Measurements from ENCODE around the gene ABCC8.

ABCC8 gene

DNA sequence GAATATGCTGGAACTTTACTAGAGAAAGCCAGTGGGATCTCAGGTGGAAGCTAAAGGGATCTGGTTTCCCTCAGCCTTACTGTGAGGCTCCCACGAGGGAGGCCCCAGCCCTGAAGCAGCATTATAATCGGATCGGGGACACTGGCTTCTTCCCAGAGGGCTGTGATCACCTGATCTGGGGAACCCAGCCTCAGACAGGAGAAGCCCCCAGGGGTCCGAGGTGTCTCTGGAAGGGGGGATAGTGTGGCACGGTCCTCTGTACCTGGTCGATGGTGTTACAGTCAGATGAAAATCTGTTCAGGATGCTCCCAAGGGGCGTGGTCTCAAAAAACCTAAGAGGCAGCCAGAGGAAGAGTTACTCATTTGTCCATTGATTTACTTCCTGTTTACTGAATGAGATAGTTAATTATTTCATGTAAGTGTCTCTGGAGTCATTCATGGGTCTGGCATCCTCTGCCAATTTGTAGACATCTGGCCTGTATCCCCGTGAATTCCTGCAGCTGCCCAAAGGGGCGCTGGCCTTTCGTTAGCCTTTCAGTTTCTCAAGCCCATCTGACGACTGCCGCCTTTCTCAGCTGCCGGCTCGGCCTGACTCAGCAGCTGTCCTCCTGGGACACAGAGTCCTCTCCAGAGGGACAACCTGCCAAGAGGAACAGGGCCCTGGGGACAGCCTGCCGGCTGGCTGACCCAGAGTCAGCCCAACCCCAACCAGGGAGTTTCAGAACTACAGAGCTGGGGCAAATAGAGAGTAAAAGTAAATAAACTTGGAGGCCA is 71.2 kb downstream of the ABCC8 start:
- no peak overlapping the region for H3K27ac ChIP-seq (ENCODE audit: low read length)
- no peak overlapping the region for H3K9ac ChIP-seq (ENCODE audit: low read length in 2 of 2)
- no peaks in the 10 kb centered on the region for H3K27me3 ChIP-seq (ENCODE audit: control insufficient read depth in 1 of 2, insufficient read depth in 2 of 2, low read length in 2 of 2)
- no peaks in the 10 kb centered on the region for H3K36me3 ChIP-seq (ENCODE audit: control insufficient read depth in 2 of 2, insufficient read depth in 2 of 2, low read length in 2 of 2)
- peaks cover 3% of the 10 kb centered on the region for H3K4me1 ChIP-seq (ENCODE audit: control insufficient read depth, insufficient read depth, low read length)
- no peak overlapping the region for H3K4me3 ChIP-seq (ENCODE audit: low read length in 2 of 2)
- no peaks in the 10 kb centered on the region for H3K9me3 ChIP-seq (ENCODE audit: control insufficient read depth in 2 of 2, low read length in 2 of 2)

- H3K27ac ChIP-seq (ENCODE audit: low read length): no peak overlapping the region
- H3K9me3 ChIP-seq (ENCODE audit: control insufficient read depth in 2 of 2, low read length in 2 of 2): no peaks in the 10 kb centered on the region
- no peak overlapping the region for H3K4me3 ChIP-seq (ENCODE audit: low read length in 2 of 2)
- no peak overlapping the region for H3K9ac ChIP-seq (ENCODE audit: low read length in 2 of 2)
- H3K36me3 ChIP-seq (ENCODE audit: control insufficient read depth in 2 of 2, insufficient read depth in 2 of 2, low read length in 2 of 2): no peaks in the 10 kb centered on the region
- no peaks in the 10 kb centered on the region for H3K27me3 ChIP-seq (ENCODE audit: control insufficient read depth in 1 of 2, insufficient read depth in 2 of 2, low read length in 2 of 2)
- H3K4me1 ChIP-seq (ENCODE audit: control insufficient read depth, insufficient read depth, low read length): peaks cover 3% of the 10 kb centered on the region
Observed at GRCh38 chr11:17403980-17404759, 72.5 kb downstream of the ABCC8 start.

DNA sequence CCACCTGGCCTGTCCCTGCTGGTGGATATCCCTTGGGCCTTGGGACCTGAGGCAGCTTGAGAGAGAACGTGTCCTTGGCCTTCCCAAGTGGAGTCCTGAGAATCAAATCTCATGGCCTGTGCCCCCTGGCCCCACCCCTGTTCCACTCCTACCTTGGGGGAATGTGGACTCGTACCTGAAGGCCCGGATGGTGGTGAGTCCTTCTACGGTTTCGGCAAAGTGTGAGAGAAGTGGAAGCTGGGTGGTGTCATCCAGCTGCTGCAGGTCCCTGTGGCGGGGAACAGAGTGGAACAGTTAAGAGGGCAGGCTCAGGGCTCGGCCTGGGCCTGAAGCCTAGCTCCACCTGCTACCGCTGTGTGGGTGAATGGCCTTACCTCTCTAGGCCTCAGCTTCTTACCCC is 74.2 kb downstream of the ABCC8 start:
- H3K27me3 ChIP-seq (ENCODE audit: control insufficient read depth in 1 of 2, insufficient read depth in 2 of 2, low read length in 2 of 2): no peaks in the 10 kb centered on the region
- H3K36me3 ChIP-seq (ENCODE audit: control insufficient read depth in 2 of 2, insufficient read depth in 2 of 2, low read length in 2 of 2): no peaks in the 10 kb centered on the region
- H3K4me3 ChIP-seq (ENCODE audit: low read length in 2 of 2): no peak overlapping the region
- H3K9ac ChIP-seq (ENCODE audit: low read length in 2 of 2): no peak overlapping the region
- H3K9me3 ChIP-seq (ENCODE audit: control insufficient read depth in 2 of 2, low read length in 2 of 2): no peaks in the 10 kb centered on the region
- peaks cover 3% of the 10 kb centered on the region for H3K4me1 ChIP-seq (ENCODE audit: control insufficient read depth, insufficient read depth, low read length)
- H3K27ac ChIP-seq (ENCODE audit: low read length): no peak overlapping the region

GRCh38 chr11:17401841-17402240 is 74.8 kb downstream of the ABCC8 start:
- Histone ChIP-seq H3K9ac (ENCODE audit: low read length in 2 of 2) (no peak overlapping the region), H3K27me3 (ENCODE audit: control insufficient read depth in 1 of 2, insufficient read depth in 2 of 2, low read length in 2 of 2) (no peaks in the 10 kb centered on the region), H3K4me3 (ENCODE audit: low read length in 2 of 2) (no peak overlapping the region), H3K4me1 (ENCODE audit: control insufficient read depth, insufficient read depth, low read length) (peaks cover 3% of the 10 kb centered on the region), H3K27ac (ENCODE audit: low read length) (no peak overlapping the region), H3K36me3 (ENCODE audit: control insufficient read depth in 2 of 2, insufficient read depth in 2 of 2, low read length in 2 of 2) (no peaks in the 10 kb centered on the region), H3K9me3 (ENCODE audit: control insufficient read depth in 2 of 2, low read length in 2 of 2) (no peaks in the 10 kb centered on the region)

GRCh38 chr11:17401316-17401715 is 75.3 kb downstream of the ABCC8 start:
- Histone ChIP-seq H3K9ac (ENCODE audit: low read length in 2 of 2) (no peak overlapping the region), H3K4me3 (ENCODE audit: low read length in 2 of 2) (no peak overlapping the region), H3K27ac (ENCODE audit: low read length) (no peak overlapping the region)

GRCh38 chr11:17400048-17400775 is 76.4 kb downstream of the ABCC8 start:
- H3K36me3 ChIP-seq (ENCODE audit: control insufficient read depth in 2 of 2, insufficient read depth in 2 of 2, low read length in 2 of 2): no peaks in the 10 kb centered on the region
- no peaks in the 10 kb centered on the region for H3K4me1 ChIP-seq (ENCODE audit: control insufficient read depth, insufficient read depth, low read length)
- H3K9me3 ChIP-seq (ENCODE audit: control insufficient read depth in 2 of 2, low read length in 2 of 2): no peaks in the 10 kb centered on the region
- no peak overlapping the region for H3K27ac ChIP-seq (ENCODE audit: low read length)
- H3K27me3 ChIP-seq (ENCODE audit: control insufficient read depth in 1 of 2, insufficient read depth in 2 of 2, low read length in 2 of 2): no peaks in the 10 kb centered on the region
- H3K4me3 ChIP-seq (ENCODE audit: low read length in 2 of 2): no peak overlapping the region
- H3K9ac ChIP-seq (ENCODE audit: low read length in 2 of 2): no peak overlapping the region

More at GRCh38 chr11:17401316-17401715, 75.3 kb downstream of the ABCC8 start:
- Histone ChIP-seq H3K36me3 (ENCODE audit: control insufficient read depth in 2 of 2, insufficient read depth in 2 of 2, low read length in 2 of 2) (no peaks in the 10 kb centered on the region), H3K4me1 (ENCODE audit: control insufficient read depth, insufficient read depth, low read length) (peaks cover 3% of the 10 kb centered on the region), H3K9me3 (ENCODE audit: control insufficient read depth in 2 of 2, low read length in 2 of 2) (no peaks in the 10 kb centered on the region), H3K27me3 (ENCODE audit: control insufficient read depth in 1 of 2, insufficient read depth in 2 of 2, low read length in 2 of 2) (no peaks in the 10 kb centered on the region)

DNA sequence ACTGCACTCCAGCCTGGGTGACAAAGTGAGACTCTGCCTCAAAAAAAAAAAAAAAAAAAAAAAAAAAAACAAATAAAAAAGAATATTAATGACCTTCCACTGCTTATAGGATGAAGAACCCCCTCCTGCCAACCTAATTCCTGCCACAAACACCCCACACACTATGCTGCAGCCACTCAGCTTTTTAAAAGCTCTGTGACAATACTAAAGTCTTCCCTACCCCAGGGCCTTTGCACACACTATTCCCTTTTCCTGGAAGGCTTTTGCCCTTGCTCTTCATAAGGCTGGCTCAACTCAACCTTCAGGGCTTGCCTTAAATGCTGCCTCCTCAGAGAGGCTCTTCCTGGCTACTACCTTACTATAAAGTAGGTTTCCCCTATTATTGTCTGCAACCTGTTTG is 77.4 kb downstream of the ABCC8 start:
- Histone ChIP-seq H3K9ac (ENCODE audit: low read length in 2 of 2) (no peak overlapping the region), H3K4me3 (ENCODE audit: low read length in 2 of 2) (no peak overlapping the region), H3K36me3 (ENCODE audit: control insufficient read depth in 2 of 2, insufficient read depth in 2 of 2, low read length in 2 of 2) (no peaks in the 10 kb centered on the region)

GRCh38 chr11:17397311-17398002 is 79.2 kb downstream of the ABCC8 start:
- H3K36me3 ChIP-seq (ENCODE audit: control insufficient read depth in 2 of 2, insufficient read depth in 2 of 2, low read length in 2 of 2): no peaks in the 10 kb centered on the region
- H3K9ac ChIP-seq (ENCODE audit: low read length in 2 of 2): no peak overlapping the region
- H3K9me3 ChIP-seq (ENCODE audit: control insufficient read depth in 2 of 2, low read length in 2 of 2): no peaks in the 10 kb centered on the region
- no peak overlapping the region for H3K4me3 ChIP-seq (ENCODE audit: low read length in 2 of 2)
- H3K27me3 ChIP-seq (ENCODE audit: control insufficient read depth in 1 of 2, insufficient read depth in 2 of 2, low read length in 2 of 2): no peaks in the 10 kb centered on the region
- no peaks in the 10 kb centered on the region for H3K4me1 ChIP-seq (ENCODE audit: control insufficient read depth, insufficient read depth, low read length)
- H3K27ac ChIP-seq (ENCODE audit: low read length): no peak overlapping the region

More for the DNA sequence above, 77.4 kb downstream of the ABCC8 start:
- H3K27me3 ChIP-seq (ENCODE audit: control insufficient read depth in 1 of 2, insufficient read depth in 2 of 2, low read length in 2 of 2): no peaks in the 10 kb centered on the region
- H3K9me3 ChIP-seq (ENCODE audit: control insufficient read depth in 2 of 2, low read length in 2 of 2): no peaks in the 10 kb centered on the region
- no peak overlapping the region for H3K27ac ChIP-seq (ENCODE audit: low read length)
- H3K4me1 ChIP-seq (ENCODE audit: control insufficient read depth, insufficient read depth, low read length): no peaks in the 10 kb centered on the region

DNA sequence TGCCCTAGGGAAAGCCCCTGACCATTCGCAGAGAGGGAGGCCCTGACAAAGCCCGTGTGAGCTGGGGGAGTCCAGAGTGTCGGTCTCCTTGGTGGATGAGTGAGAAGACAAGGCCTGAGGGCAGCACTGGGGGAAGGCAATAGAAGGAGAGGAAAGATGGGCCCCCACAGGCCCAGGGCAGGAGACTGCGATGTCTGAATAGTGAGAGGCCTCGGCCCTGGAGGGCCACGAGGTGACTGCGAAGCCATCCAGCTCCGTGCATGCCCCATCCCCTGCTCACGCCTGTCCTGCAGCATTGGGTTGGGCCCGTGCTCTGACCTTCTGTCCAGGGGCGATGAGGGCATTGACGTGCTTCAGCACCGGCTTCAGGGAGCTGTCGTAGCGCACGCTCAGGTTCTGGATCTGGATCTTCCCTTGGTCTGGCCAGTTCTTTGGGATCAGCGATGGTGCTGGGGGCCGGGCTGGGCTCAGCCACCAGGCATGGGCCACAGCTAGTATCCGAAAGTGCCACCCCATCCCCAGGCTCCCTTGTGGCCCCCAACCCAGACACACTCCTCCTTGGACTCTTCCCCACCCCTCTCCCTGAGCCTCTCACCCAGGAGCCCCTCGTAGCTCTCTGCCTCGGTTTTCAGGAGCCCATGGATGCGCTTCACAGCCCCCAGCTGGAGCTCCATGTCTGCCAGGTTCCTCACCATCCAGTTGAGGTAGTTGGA is 79.9 kb downstream of the ABCC8 start:
- no peaks in the 10 kb centered on the region for H3K9me3 ChIP-seq (ENCODE audit: control insufficient read depth in 2 of 2, low read length in 2 of 2)
- no peak overlapping the region for H3K9ac ChIP-seq (ENCODE audit: low read length in 2 of 2)
- H3K27ac ChIP-seq (ENCODE audit: low read length): no peak overlapping the region
- no peak overlapping the region for H3K4me3 ChIP-seq (ENCODE audit: low read length in 2 of 2)
- H3K4me1 ChIP-seq (ENCODE audit: control insufficient read depth, insufficient read depth, low read length): no peaks in the 10 kb centered on the region
- H3K27me3 ChIP-seq (ENCODE audit: control insufficient read depth in 1 of 2, insufficient read depth in 2 of 2, low read length in 2 of 2): no peaks in the 10 kb centered on the region
- no peaks in the 10 kb centered on the region for H3K36me3 ChIP-seq (ENCODE audit: control insufficient read depth in 2 of 2, insufficient read depth in 2 of 2, low read length in 2 of 2)

GRCh38 chr11:17395978-17396377 is 80.7 kb downstream of the ABCC8 start:
- Histone ChIP-seq H3K36me3 (ENCODE audit: control insufficient read depth in 2 of 2, insufficient read depth in 2 of 2, low read length in 2 of 2) (no peaks in the 10 kb centered on the region), H3K9ac (ENCODE audit: low read length in 2 of 2) (no peak overlapping the region), H3K27me3 (ENCODE audit: control insufficient read depth in 1 of 2, insufficient read depth in 2 of 2, low read length in 2 of 2) (no peaks in the 10 kb centered on the region)

More at GRCh38 chr11:17395978-17396377, 80.7 kb downstream of the ABCC8 start:
- Histone ChIP-seq H3K9me3 (ENCODE audit: control insufficient read depth in 2 of 2, low read length in 2 of 2) (no peaks in the 10 kb centered on the region), H3K27ac (ENCODE audit: low read length) (no peak overlapping the region), H3K4me3 (ENCODE audit: low read length in 2 of 2) (no peak overlapping the region), H3K4me1 (ENCODE audit: control insufficient read depth, insufficient read depth, low read length) (no peaks in the 10 kb centered on the region)
